K562 (cell line): ENCODE data around the gene TMC6. TPM values are rescaled to one million over a fixed set of nuclear protein-coding genes. Genes with fewer than 3 reads are reported as not detected.

Experiments
- ATAC-seq: fragments of 200-7000 bp; cut with Tn5 transposase; 3 replicates; pipeline ENCODE4 v1.9.1; 2020; ENCODE audit warnings: moderate library complexity
- BruUV-seq: library from RNA; stranded (reverse); fragments of 400-500 nt; replicated peaks from 2 replicates; lab custom pipeline; 2021; lab: Mats Ljungman, UMichigan
- CTCF ChIA-PET: fragments of 300-600 bp; formaldehyde crosslinking; extraction: SDS; loops from one replicate; lab custom pipeline; 2021; ENCODE audit warnings: low intra/inter-chr PET ratio; lab: Yijun Ruan, JAX
- POLR2A ChIA-PET: fragments of 300-600, 350-650 bp; sonication (Branson Sonifier 250); formaldehyde crosslinking; extraction: SDS; loops from one replicate; lab custom pipeline; 2021; ENCODE audit warnings: antibody characterized with exemption, inconsistent platforms; lab: Yijun Ruan, JAX
- DNase-seq, 4 experiments: peaks; one replicate each; pipeline versions ENCODE4 v3.0.0 to v3.0.0-alpha.2; 2011 to 2018; ENCODE audit warnings: low spot score in 3 of 4, mixed read lengths in 3 of 4; ENCODE audit errors: extremely low read depth in 1 of 4
- FAIRE-seq: peaks from 2 replicates; lab custom pipeline; 2011; peaks lifted over from hg19 to GRCh38; lab: Jason Lieb, UNC
- H2AFZ ChIP-seq: 2 replicates; pipeline ENCODE4 v1.6.0; 2011; ENCODE audit warnings: low read depth, low read length, control low read depth, inconsistent platforms
- H3K27ac ChIP-seq: fragments of 200-600 bp; 3 replicates; pipeline ENCODE4 v1.8.0; 2011; ENCODE audit warnings: low read depth, mild to moderate bottlenecking, control low read depth, inconsistent platforms, low read length, moderate library complexity, mixed read lengths; ENCODE audit errors: extremely low read depth
- H3K27me3 ChIP-seq, 2 experiments: fragments of 300-600 bp in 1 of 2; 2 replicates in 1 of 2; 3 replicates in 1 of 2; pipeline versions ENCODE4 v1.6.0 to v1.8.0; 2011; ENCODE audit warnings: inconsistent platforms in 2 of 2, low read length in 2 of 2, mild to moderate bottlenecking in 1 of 2, mixed read lengths in 1 of 2, moderate library complexity in 1 of 2; ENCODE audit not compliant: control insufficient read depth in 2 of 2, insufficient read depth in 2 of 2
- H3K36me3 ChIP-seq: fragments of 300-600 bp; 3 replicates; pipeline ENCODE4 v1.8.0; 2011; ENCODE audit warnings: mild to moderate bottlenecking, low read length, inconsistent platforms; ENCODE audit not compliant: control insufficient read depth, insufficient read depth
- H3K4me1 ChIP-seq, 2 experiments: fragments of 200-600 bp in 1 of 2; replicated peaks in 1 of 2; 2 replicates in 1 of 2; 3 replicates in 1 of 2; pipeline versions ENCODE4 v1.5.1 to v1.8.0; 2011; ENCODE audit warnings: inconsistent platforms in 2 of 2, low read length in 2 of 2, mild to moderate bottlenecking in 1 of 2, mixed read lengths in 1 of 2, moderate library complexity in 1 of 2; ENCODE audit not compliant: control insufficient read depth in 2 of 2, insufficient read depth in 2 of 2
- H3K4me2 ChIP-seq: 2 replicates; pipeline ENCODE4 v1.6.1; 2011; ENCODE audit warnings: low read length, control low read depth, inconsistent platforms, mixed read lengths; ENCODE audit not compliant: insufficient read depth
- H3K4me3 ChIP-seq: fragments of 200-600 bp; sonication (generic), shearing (Covaris generic); 2 replicates; pipeline ENCODE4 v1.5.1; 2016; ENCODE audit warnings: control low read depth, inconsistent platforms
- H3K79me2 ChIP-seq: fragments of 200-600 bp; 3 replicates; pipeline ENCODE4 v1.8.0; 2011; ENCODE audit warnings: low read length, inconsistent platforms; ENCODE audit not compliant: control insufficient read depth, insufficient read depth
- H3K9ac ChIP-seq, 2 experiments: 2 replicates each; pipeline versions ENCODE4 v1.6.0 to v1.6.1; 2011; ENCODE audit warnings: low read depth in 2 of 2, low read length in 2 of 2, control low read depth in 1 of 2, inconsistent platforms in 1 of 2, mild to moderate bottlenecking in 1 of 2, mixed read lengths in 1 of 2; ENCODE audit not compliant: insufficient read depth in 1 of 2
- H3K9me1 ChIP-seq: one replicate; pipeline ENCODE4 v1.6.0; 2011; ENCODE audit warnings: inconsistent platforms, mild to moderate bottlenecking, low read length, moderate library complexity; ENCODE audit not compliant: control insufficient read depth, insufficient read depth
- H3K9me3 ChIP-seq: replicated peaks from 2 replicates; pipeline ENCODE4 v1.5.1; 2011; ENCODE audit warnings: low read depth, low read length, inconsistent platforms; ENCODE audit not compliant: control insufficient read depth, insufficient read depth
- H4K20me1 ChIP-seq: replicated peaks from 2 replicates; pipeline ENCODE4 v1.6.1; 2011; ENCODE audit warnings: low read length, inconsistent platforms, mixed read lengths; ENCODE audit not compliant: control insufficient read depth, insufficient read depth
- ARNT ChIP-seq, 2 experiments: fragments of 450-650 bp; IDR thresholded peaks; 2 replicates each; pipeline ENCODE4 v1.6.1; 2016; ENCODE audit warnings: mild to moderate bottlenecking in 1 of 2
- ATF1 ChIP-seq, 2 experiments: fragments of 450-650 bp in 1 of 2; IDR thresholded peaks; 2 replicates each; pipeline ENCODE4 v1.6.1; 2016; ENCODE audit warnings: missing compliant biosample characterization in 1 of 2, missing genetic modification characterization in 1 of 2
- ATF3 ChIP-seq, 2 experiments: fragments of 450-650 bp in 1 of 2; sonication (generic) in 1 of 2; formaldehyde crosslinking in 1 of 2; IDR thresholded peaks in 1 of 2; conservative IDR thresholded peaks in 1 of 2; 2 replicates each; pipeline versions ENCODE4 v1.6.1 to v1.8.1; 2016 to 2023; ENCODE audit warnings: mild to moderate bottlenecking in 2 of 2, moderate library complexity in 2 of 2, inconsistent platforms in 1 of 2, missing genetic modification reagents in 1 of 2
- BACH1 ChIP-seq: fragments of 200-800 bp; sonication (Bioruptor generic); IDR thresholded peaks from 2 replicates; pipeline ENCODE4 v1.6.1; 2016; ENCODE audit warnings: missing genetic modification characterization, missing compliant biosample characterization
- ESRRA ChIP-seq: fragments of 450-650 bp; IDR thresholded peaks from 2 replicates; pipeline ENCODE4 v1.6.1; 2014; ENCODE audit warnings: low read depth, mild to moderate bottlenecking, moderate library complexity, borderline replicate concordance
- HNRNPLL ChIP-seq: fragments of 200-400 bp; formaldehyde crosslinking; IDR thresholded peaks from 2 replicates; pipeline ENCODE4 v1.6.1; 2017; ENCODE audit warnings: low read length, low read depth, mild to moderate bottlenecking; ENCODE audit not compliant: poor library complexity, severe bottlenecking
- NFIC ChIP-seq: fragments of 450-650 bp; IDR thresholded peaks from 2 replicates; pipeline ENCODE4 v1.6.1; 2017; ENCODE audit warnings: mild to moderate bottlenecking, inconsistent platforms
- RAD51 ChIP-seq: fragments of 450-650 bp; IDR thresholded peaks from 2 replicates; pipeline ENCODE4 v1.7.1; 2016; ENCODE audit warnings: low read depth, mild to moderate bottlenecking, borderline replicate concordance
- TAL1 ChIP-seq: fragments of 450-650 bp; IDR thresholded peaks from 2 replicates; pipeline ENCODE4 v1.6.1; 2016; ENCODE audit warnings: mild to moderate bottlenecking
- ZNF124 ChIP-seq: sonication (generic); formaldehyde crosslinking; IDR thresholded peaks from 2 replicates; pipeline ENCODE4 v1.8.1; 2022; ENCODE audit warnings: missing genetic modification reagents
- ZNF232 ChIP-seq: sonication (generic); formaldehyde crosslinking; IDR thresholded peaks from 2 replicates; pipeline ENCODE4 v1.8.0; 2022; ENCODE audit warnings: mild to moderate bottlenecking, missing genetic modification reagents
- ZNF282 ChIP-seq: sonication (generic); formaldehyde crosslinking; IDR thresholded peaks from 2 replicates; pipeline ENCODE4 v1.8.1; 2023; ENCODE audit warnings: missing genetic modification reagents
- WGBS: fragments of 100-300 bp; shearing (Covaris generic); methylation state at CpG from one replicate; pipeline ENCODE4 v1.1.6; 2016; ENCODE audit warnings: low coverage, mixed read lengths; ENCODE audit not compliant: insufficient coverage; ENCODE audit errors: missing lambda C conversion rate; 5-methylcytosine and 5-hydroxymethylcytosine counted together
- in situ Hi-C: fragments of 300-500 bp; cut with MboI; formaldehyde crosslinking; loops from 4 replicates; pipeline ENCODE4 v1.15.0; 2018; ENCODE audit warnings: inconsistent platforms, mixed read lengths
- intact Hi-C: fragments of 100-400 bp; cut with micrococcal nuclease; formaldehyde crosslinking; loops from 2 replicates; pipeline ENCODE4 v1.14.2; 2022
- polyA plus RNA-seq, 8 experiments: library from polyadenylated mRNA; depleted of rRNA in 4 of 8; stranded (reverse) in 5 of 8; unstranded in 3 of 8; fragments of >200 nt; fragmentation: Nextera tagmentation in 2 of 8; fragmentation: Illumina TruSeq in 1 of 8; extraction: Ambion mirVana in 2 of 8; extraction: Trizol in 1 of 8; gene quantifications; 2 replicates each; pipeline versions ENCODE4 v1.2.1 to v1.2.3, GENCODE V29; 2011 to 2014; ENCODE audit warnings: inconsistent platforms in 1 of 8, missing spikeins in 1 of 8
- total RNA-seq, 7 experiments: library from RNA; depleted of rRNA in 6 of 7; stranded (reverse); fragments of >200 nt in 6 of 7; fragmentation: Illumina TruSeq in 2 of 7; extraction: Trizol in 2 of 7; gene quantifications; 2 replicates each; pipeline versions ENCODE4 v1.2.1 to v1.2.3, GENCODE V29; 2011 to 2021; ENCODE audit warnings: low replicate concordance in 1 of 7
- TF ChIP-seq, protein P1 (sequence below): fragments of 450-650 bp; IDR thresholded peaks from one replicate; pipeline ENCODE4 v1.6.1; 2018; ENCODE audit warnings: mild to moderate bottlenecking, moderate library complexity; ENCODE audit not compliant: partially characterized antibody
- TF ChIP-seq, protein P2 (sequence below): fragments of 450-650 bp; formaldehyde crosslinking; IDR thresholded peaks from 2 replicates; pipeline ENCODE4 v1.4.0; 2020; ENCODE audit warnings: mild to moderate bottlenecking, moderate library complexity

The TMC6 gene
- total and polyA plus RNA-seq, 9 of the 15 experiments (the other 6 are each of a cell fraction or from before 2014, with no cell fraction given) = 4.1 to 351 (median 66.9) TPM

DNA sequence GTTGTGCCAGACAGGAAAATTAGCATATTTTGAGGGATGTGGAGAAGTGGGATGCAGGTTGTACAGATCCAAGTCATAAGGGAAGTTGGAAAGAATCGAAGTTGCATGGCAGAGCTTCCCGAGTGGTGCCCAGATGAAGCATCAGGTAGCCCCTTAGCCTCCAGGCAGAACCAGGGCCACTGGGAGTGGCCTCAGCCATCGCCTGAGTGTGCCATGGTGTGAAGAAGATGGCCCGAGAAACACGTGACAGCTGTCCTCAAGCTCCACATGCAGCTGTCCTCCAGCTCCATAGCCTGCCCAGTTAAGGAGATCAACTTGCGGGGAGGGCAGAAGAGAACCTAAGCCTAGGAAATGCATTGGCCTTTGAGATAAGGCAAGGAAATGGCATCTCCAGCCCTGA, 33.5 kb downstream of the TMC6 start:
- in situ Hi-C loops = no loop called here
- no TSS peak for BruUV-seq
- H3K9ac ChIP-seq = no peak overlapping the region
- WGBS = 86% methylated on average over 6 of the region's 6 CpGs
- no peak overlapping the region for H3K4me3 ChIP-seq
- ChIA-PET POLR2A (interaction anchor here (0.6 kb wide), 1 partner anchor 86 kb away, joined by 3 read pairs; no protein-coding TSS in a partner anchor), CTCF (no interaction called here)
- no peaks in the 10 kb centered on the region for H3K9me1 ChIP-seq
- no peaks in the 10 kb centered on the region for H4K20me1 ChIP-seq
- no peaks in the 10 kb centered on the region for H3K4me1 ChIP-seq
- no peaks in the 10 kb centered on the region; the same call in none of the 2 replicates for H3K9me3 ChIP-seq
- H3K4me2 ChIP-seq = no peak overlapping the region
- DNase-seq (no peak), FAIRE-seq (no peak)
- H3K79me2 ChIP-seq = no peaks in the 10 kb centered on the region
- H3K27me3 ChIP-seq = no peaks in the 10 kb centered on the region
- TF ChIP-seq ZNF124 (CRISPR knock-in tag) (no peak), ZNF232 (CRISPR knock-in tag) (no peak), BACH1 (tag) (no peak), NFIC (no peak), TAL1 (no peak), ATF1 (CRISPR knock-in tag; IDR thresholded peaks at IDR 0.05) (no peak), ATF1 (tag; IDR thresholded peaks at IDR 0.05) (no peak), ATF3 (IDR thresholded peaks at IDR 0.05) (no peak), ATF3 (CRISPR knock-in tag; conservative IDR thresholded peaks at IDR 0.05) (no peak), ESRRA (no peak), ZNF282 (no peak), RAD51 (no peak), ARNT (IDR thresholded peaks at IDR 0.05) (no peak), HNRNPLL (no peak)
- TF ChIP-seq, protein P1, sequence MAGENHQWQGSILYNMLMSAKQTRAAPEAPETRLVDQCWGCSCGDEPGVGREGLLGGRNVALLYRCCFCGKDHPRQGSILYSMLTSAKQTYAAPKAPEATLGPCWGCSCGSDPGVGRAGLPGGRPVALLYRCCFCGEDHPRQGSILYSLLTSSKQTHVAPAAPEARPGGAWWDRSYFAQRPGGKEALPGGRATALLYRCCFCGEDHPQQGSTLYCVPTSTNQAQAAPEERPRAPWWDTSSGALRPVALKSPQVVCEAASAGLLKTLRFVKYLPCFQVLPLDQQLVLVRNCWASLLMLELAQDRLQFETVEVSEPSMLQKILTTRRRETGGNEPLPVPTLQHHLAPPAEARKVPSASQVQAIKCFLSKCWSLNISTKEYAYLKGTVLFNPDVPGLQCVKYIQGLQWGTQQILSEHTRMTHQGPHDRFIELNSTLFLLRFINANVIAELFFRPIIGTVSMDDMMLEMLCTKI = no peak
- TF ChIP-seq, protein P2, sequence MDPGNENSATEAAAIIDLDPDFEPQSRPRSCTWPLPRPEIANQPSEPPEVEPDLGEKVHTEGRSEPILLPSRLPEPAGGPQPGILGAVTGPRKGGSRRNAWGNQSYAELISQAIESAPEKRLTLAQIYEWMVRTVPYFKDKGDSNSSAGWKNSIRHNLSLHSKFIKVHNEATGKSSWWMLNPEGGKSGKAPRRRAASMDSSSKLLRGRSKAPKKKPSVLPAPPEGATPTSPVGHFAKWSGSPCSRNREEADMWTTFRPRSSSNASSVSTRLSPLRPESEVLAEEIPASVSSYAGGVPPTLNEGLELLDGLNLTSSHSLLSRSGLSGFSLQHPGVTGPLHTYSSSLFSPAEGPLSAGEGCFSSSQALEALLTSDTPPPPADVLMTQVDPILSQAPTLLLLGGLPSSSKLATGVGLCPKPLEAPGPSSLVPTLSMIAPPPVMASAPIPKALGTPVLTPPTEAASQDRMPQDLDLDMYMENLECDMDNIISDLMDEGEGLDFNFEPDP (CRISPR knock-in tag) = no peak
- TF ChIP-seq, all 486 proteins: peak for 0
- Histone ChIP-seq H3K36me3 (peaks cover 57% of the 10 kb centered on the region), H2AFZ (no peak overlapping the region), H3K27ac (no peak overlapping the region)
- no peak for ATAC-seq
- intact Hi-C loops = no loop called here
